Measurements from ENCODE around the gene HOXA7.

HOXA7 gene

GRCh38 chr7:27124902-27125689 is 31.4 kb downstream of the HOXA7 start:
- no peak overlapping the region for H3K27ac Mint-ChIP-seq
- H3K4me3 Mint-ChIP-seq, result no peak overlapping the region
- H3K27me3 Mint-ChIP-seq, result peaks cover 15% of the 10 kb centered on the region
- H3K9me3 Mint-ChIP-seq (ENCODE audit: low read depth), result no peaks in the 10 kb centered on the region
- no peaks in the 10 kb centered on the region for H3K4me1 Mint-ChIP-seq (ENCODE audit: low read depth)
- H3K36me3 Mint-ChIP-seq, result no peaks in the 10 kb centered on the region

- H3K4me3 Mint-ChIP-seq, result no peak overlapping the region
- H3K9me3 Mint-ChIP-seq (ENCODE audit: low read depth), result no peaks in the 10 kb centered on the region
- H3K27me3 Mint-ChIP-seq, result peaks cover 15% of the 10 kb centered on the region
- H3K27ac Mint-ChIP-seq, result no peak overlapping the region
- no peaks in the 10 kb centered on the region for H3K4me1 Mint-ChIP-seq (ENCODE audit: low read depth)
- H3K36me3 Mint-ChIP-seq, result no peaks in the 10 kb centered on the region
Observed at GRCh38 chr7:27124096-27124901, 32.2 kb downstream of the HOXA7 start.

GRCh38 chr7:27123477-27124053 is 32.9 kb downstream of the HOXA7 start:
- Mint-ChIP-seq H3K4me3 (no peak overlapping the region), H3K36me3 (no peaks in the 10 kb centered on the region), H3K27me3 (peaks cover 12% of the 10 kb centered on the region), H3K9me3 (ENCODE audit: low read depth) (no peaks in the 10 kb centered on the region), H3K27ac (no peak overlapping the region), H3K4me1 (ENCODE audit: low read depth) (no peaks in the 10 kb centered on the region)

- Mint-ChIP-seq H3K9me3 (ENCODE audit: low read depth) (no peaks in the 10 kb centered on the region), H3K4me3 (no peak overlapping the region), H3K27me3 (peaks cover 11% of the 10 kb centered on the region), H3K27ac (no peak overlapping the region), H3K4me1 (ENCODE audit: low read depth) (no peaks in the 10 kb centered on the region), H3K36me3 (no peaks in the 10 kb centered on the region)
Observed at GRCh38 chr7:27123007-27123476, 33.4 kb downstream of the HOXA7 start.

GRCh38 chr7:27122077-27122910 is 34.2 kb downstream of the HOXA7 start:
- H3K27ac Mint-ChIP-seq, result no peak overlapping the region
- H3K4me3 Mint-ChIP-seq, result no peak overlapping the region
- H3K27me3 Mint-ChIP-seq, result peaks cover 9% of the 10 kb centered on the region
- no peaks in the 10 kb centered on the region for H3K4me1 Mint-ChIP-seq (ENCODE audit: low read depth)
- H3K9me3 Mint-ChIP-seq (ENCODE audit: low read depth), result no peaks in the 10 kb centered on the region
- H3K36me3 Mint-ChIP-seq, result no peaks in the 10 kb centered on the region

- Mint-ChIP-seq H3K27me3 (peaks cover 6% of the 10 kb centered on the region), H3K4me3 (no peak overlapping the region), H3K4me1 (ENCODE audit: low read depth) (no peaks in the 10 kb centered on the region)
Observed at GRCh38 chr7:27121684-27122076, 34.8 kb downstream of the HOXA7 start.

GRCh38 chr7:27119412-27119911 is 37.0 kb downstream of the HOXA7 start:
- Mint-ChIP-seq H3K4me1 (ENCODE audit: low read depth) (no peaks in the 10 kb centered on the region), H3K9me3 (ENCODE audit: low read depth) (no peaks in the 10 kb centered on the region), H3K4me3 (no peak overlapping the region), H3K27ac (no peak overlapping the region), H3K27me3 (peaks cover under 1% of the 10 kb centered on the region), H3K36me3 (no peaks in the 10 kb centered on the region)

More at GRCh38 chr7:27121684-27122076, 34.8 kb downstream of the HOXA7 start:
- H3K27ac Mint-ChIP-seq, result no peak overlapping the region
- no peaks in the 10 kb centered on the region for H3K9me3 Mint-ChIP-seq (ENCODE audit: low read depth)
- no peaks in the 10 kb centered on the region for H3K36me3 Mint-ChIP-seq

- H3K27ac Mint-ChIP-seq, result no peak overlapping the region
- no peaks in the 10 kb centered on the region for H3K9me3 Mint-ChIP-seq (ENCODE audit: low read depth)
- no peaks in the 10 kb centered on the region for H3K27me3 Mint-ChIP-seq
- no peaks in the 10 kb centered on the region for H3K4me1 Mint-ChIP-seq (ENCODE audit: low read depth)
- H3K4me3 Mint-ChIP-seq, result no peak overlapping the region
- H3K36me3 Mint-ChIP-seq, result no peaks in the 10 kb centered on the region
Observed at GRCh38 chr7:27118580-27118979, 37.9 kb downstream of the HOXA7 start.

- Mint-ChIP-seq H3K27me3 (no peaks in the 10 kb centered on the region), H3K36me3 (no peaks in the 10 kb centered on the region), H3K4me3 (no peak overlapping the region), H3K27ac (no peak overlapping the region), H3K4me1 (ENCODE audit: low read depth) (no peaks in the 10 kb centered on the region), H3K9me3 (ENCODE audit: low read depth) (no peaks in the 10 kb centered on the region)
Observed at GRCh38 chr7:27117887-27118491, 38.5 kb downstream of the HOXA7 start.

- Mint-ChIP-seq H3K4me1 (ENCODE audit: low read depth) (no peaks in the 10 kb centered on the region), H3K27ac (no peak overlapping the region), H3K36me3 (no peaks in the 10 kb centered on the region)
Observed at GRCh38 chr7:27116962-27117886, 39.3 kb downstream of the HOXA7 start.

GRCh38 chr7:27116031-27116961 is 40.2 kb downstream of the HOXA7 start:
- Mint-ChIP-seq H3K4me1 (ENCODE audit: low read depth) (no peaks in the 10 kb centered on the region), H3K36me3 (no peaks in the 10 kb centered on the region), H3K4me3 (no peak overlapping the region), H3K9me3 (ENCODE audit: low read depth) (no peaks in the 10 kb centered on the region), H3K27ac (no peak overlapping the region), H3K27me3 (no peaks in the 10 kb centered on the region)

More at GRCh38 chr7:27116962-27117886, 39.3 kb downstream of the HOXA7 start:
- no peaks in the 10 kb centered on the region for H3K27me3 Mint-ChIP-seq
- no peak overlapping the region for H3K4me3 Mint-ChIP-seq
- H3K9me3 Mint-ChIP-seq (ENCODE audit: low read depth), result no peaks in the 10 kb centered on the region

GRCh38 chr7:27115221-27116026 is 41.1 kb downstream of the HOXA7 start:
- Mint-ChIP-seq H3K9me3 (ENCODE audit: low read depth) (no peaks in the 10 kb centered on the region), H3K4me3 (no peak overlapping the region), H3K27me3 (no peaks in the 10 kb centered on the region), H3K27ac (no peak overlapping the region), H3K4me1 (ENCODE audit: low read depth) (no peaks in the 10 kb centered on the region), H3K36me3 (no peaks in the 10 kb centered on the region)

Data from activated naive CD8-positive, alpha-beta T cell (primary cell).